ENCODE measurements around the gene TSFM. TPM values are rescaled to one million over a fixed set of nuclear protein-coding genes. Genes with fewer than 3 reads are reported as not detected.

Gene TSFM
- total and polyA plus RNA-seq, 4 donors: 17.1 to 40.0 (median 26.0) TPM

DNA sequence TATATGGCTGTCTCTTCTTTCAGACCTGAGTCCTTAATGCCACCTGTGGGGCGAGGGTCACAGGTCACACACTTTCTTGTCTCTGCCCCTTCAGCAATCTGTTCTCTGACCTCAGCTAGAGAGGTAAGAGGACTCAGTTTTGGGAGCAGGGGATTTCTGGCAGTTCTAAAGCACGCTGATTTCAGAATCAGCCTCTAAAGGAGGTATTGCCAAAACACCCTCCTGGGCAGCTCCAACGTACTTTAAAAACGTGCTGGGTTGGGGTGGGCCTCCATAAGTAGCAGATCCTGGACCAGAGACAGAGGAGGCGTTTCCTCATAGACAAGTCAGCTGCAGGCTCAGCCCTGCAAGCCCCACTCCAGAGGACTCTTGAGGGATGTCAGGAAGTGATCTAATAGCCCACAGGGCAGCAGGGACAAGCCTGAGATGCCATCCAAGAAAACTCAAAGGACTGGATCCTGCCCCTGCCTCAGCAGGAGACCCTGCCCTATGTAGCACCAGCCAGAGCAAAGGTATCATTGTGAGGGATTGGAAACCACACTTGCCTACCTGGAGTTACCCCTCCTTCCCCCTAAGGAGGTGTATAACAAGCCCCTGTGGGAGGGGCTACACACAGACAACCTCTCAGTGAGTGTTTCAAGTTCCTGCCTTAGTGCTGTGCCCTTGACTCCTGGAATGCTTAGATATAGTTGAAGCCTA is 55.4 kb downstream of the TSFM start:
- no peaks in the 10 kb centered on the region for H3K27me3 ChIP-seq (ENCODE audit: control insufficient read depth in 3 of 3, insufficient read depth in 3 of 3, low read length in 2 of 3)
- no peak overlapping the region for H3K4me3 ChIP-seq
- peaks cover 60 to 98% (median 80%) of the 10 kb centered on the region in 5 donors for H3K4me1 ChIP-seq (ENCODE audit: control insufficient read depth in 5 of 5, insufficient read depth in 5 of 5, low read length in 5 of 5)
- ATAC-seq (ENCODE audit: insufficient read depth, low FRiP score) (peak; percentile 45), DNase-seq (peak; percentile 67 to 91 (median 74))
- TF ChIP-seq, protein P1, sequence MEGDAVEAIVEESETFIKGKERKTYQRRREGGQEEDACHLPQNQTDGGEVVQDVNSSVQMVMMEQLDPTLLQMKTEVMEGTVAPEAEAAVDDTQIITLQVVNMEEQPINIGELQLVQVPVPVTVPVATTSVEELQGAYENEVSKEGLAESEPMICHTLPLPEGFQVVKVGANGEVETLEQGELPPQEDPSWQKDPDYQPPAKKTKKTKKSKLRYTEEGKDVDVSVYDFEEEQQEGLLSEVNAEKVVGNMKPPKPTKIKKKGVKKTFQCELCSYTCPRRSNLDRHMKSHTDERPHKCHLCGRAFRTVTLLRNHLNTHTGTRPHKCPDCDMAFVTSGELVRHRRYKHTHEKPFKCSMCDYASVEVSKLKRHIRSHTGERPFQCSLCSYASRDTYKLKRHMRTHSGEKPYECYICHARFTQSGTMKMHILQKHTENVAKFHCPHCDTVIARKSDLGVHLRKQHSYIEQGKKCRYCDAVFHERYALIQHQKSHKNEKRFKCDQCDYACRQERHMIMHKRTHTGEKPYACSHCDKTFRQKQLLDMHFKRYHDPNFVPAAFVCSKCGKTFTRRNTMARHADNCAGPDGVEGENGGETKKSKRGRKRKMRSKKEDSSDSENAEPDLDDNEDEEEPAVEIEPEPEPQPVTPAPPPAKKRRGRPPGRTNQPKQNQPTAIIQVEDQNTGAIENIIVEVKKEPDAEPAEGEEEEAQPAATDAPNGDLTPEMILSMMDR (IDR thresholded peaks at IDR 0.05; ENCODE audit: control extremely low read depth, extremely low read depth): no peak
- peak overlapping the region in 1 of 2 donors; percentile 81 for H3K9ac ChIP-seq (ENCODE audit: insufficient read depth in 1 of 2, low read length in 2 of 2)
- 10 to 17% methylated on average over 5 of the region's 5 CpGs for WGBS, 2 donors
- H3K9me3 ChIP-seq (ENCODE audit: control insufficient read depth in 4 of 4, insufficient read depth in 3 of 4, low read length in 3 of 4): no peaks in the 10 kb centered on the region
- H3K27ac ChIP-seq (ENCODE audit: low read depth in 1 of 2, low read length in 1 of 2): peak overlapping the region; percentile 57 to 93
- peaks cover 0 to 12% (median 4%) of the 10 kb centered on the region in 4 donors for H3K36me3 ChIP-seq (ENCODE audit: control insufficient read depth in 4 of 4, insufficient read depth in 4 of 4, low read length in 4 of 4)

DNA sequence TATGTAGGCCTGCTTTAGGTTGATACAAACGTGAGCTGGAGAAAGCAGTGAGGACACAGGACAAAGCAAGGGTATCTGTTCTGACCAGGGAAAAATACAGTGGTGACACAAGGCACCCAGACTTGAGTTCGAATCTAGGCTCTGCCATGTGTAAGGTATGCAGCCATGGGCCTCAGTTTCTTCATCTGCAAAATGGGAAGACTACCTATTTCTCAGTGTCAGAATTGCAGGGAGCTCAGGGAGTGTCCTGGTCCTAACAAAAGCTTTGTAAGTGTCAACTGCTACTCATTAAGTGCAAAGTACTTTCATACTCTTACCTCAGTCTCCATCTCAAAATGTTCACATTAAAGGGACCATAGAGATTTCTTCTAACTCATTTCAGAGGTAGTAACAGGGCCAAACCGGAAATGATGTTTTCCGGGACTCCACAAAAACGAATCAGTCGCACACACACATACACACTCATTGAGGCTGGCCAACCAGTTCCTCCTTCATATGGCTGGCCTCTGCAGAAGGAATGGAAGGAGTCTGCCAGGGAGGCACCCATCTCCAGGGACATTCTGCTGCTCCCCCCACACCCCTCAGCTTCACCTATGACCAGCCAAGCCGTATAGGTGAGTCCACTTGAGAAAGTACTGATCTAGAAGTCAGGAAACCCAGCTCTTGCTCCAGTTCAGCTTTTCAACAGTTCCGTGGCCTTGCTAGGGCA is 56.2 kb downstream of the TSFM start:
- Histone ChIP-seq H3K27ac (ENCODE audit: low read depth in 1 of 2, low read length in 1 of 2) (peak overlapping the region; percentile 57 to 93), H3K4me1 (ENCODE audit: control insufficient read depth in 5 of 5, insufficient read depth in 5 of 5, low read length in 5 of 5) (peaks cover 53 to 98% (median 80%) of the 10 kb centered on the region in 5 donors), H3K9ac (ENCODE audit: insufficient read depth in 1 of 2, low read length in 2 of 2) (peak overlapping the region in 1 of 2 donors; percentile 81), H3K4me3 (no peak overlapping the region), H3K36me3 (ENCODE audit: control insufficient read depth in 4 of 4, insufficient read depth in 4 of 4, low read length in 4 of 4) (peaks cover 0 to 12% (median 4%) of the 10 kb centered on the region in 4 donors), H3K27me3 (ENCODE audit: control insufficient read depth in 3 of 3, insufficient read depth in 3 of 3, low read length in 2 of 3) (no peaks in the 10 kb centered on the region), H3K9me3 (ENCODE audit: control insufficient read depth in 4 of 4, insufficient read depth in 3 of 4, low read length in 3 of 4) (no peaks in the 10 kb centered on the region)
- DNase-seq (no peak), ATAC-seq (ENCODE audit: insufficient read depth, low FRiP score) (peak; percentile 16)
- TF ChIP-seq, protein P1 (IDR thresholded peaks at IDR 0.05; ENCODE audit: control extremely low read depth, extremely low read depth): no peak
- WGBS, 2 donors: 13 to 15% methylated on average over 8 of the region's 8 CpGs

DNA sequence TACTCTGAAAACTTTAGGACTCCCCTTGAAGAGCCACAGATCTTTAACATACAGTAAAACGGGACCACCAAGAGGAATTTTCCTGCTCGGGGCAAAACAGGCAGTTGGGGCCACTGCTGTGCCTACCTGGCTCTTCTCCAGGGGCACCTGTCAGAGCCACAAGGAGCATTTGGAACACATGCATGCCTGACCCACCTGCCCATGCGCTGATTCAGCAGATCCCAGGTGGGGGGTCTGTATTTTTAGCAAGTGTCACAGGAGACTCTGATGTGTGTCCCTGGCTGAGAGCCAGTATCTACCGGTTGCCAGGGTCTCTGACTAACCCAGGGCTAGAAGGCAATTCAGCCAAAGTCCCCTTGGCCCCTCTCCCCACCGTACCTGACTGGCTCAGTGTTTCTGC is 57.4 kb downstream of the TSFM start:
- WGBS, 2 donors: 44 to 49% methylated on average over 5 of the region's 5 CpGs
- peak overlapping the region; percentile 0 to 71 for H3K27ac ChIP-seq (ENCODE audit: low read depth in 1 of 2, low read length in 1 of 2)
- TF ChIP-seq, protein P1 (IDR thresholded peaks at IDR 0.05; ENCODE audit: control extremely low read depth, extremely low read depth): no peak
- no peak for ATAC-seq (ENCODE audit: insufficient read depth, low FRiP score)
- peaks cover 0 to 13% (median 4%) of the 10 kb centered on the region in 4 donors for H3K36me3 ChIP-seq (ENCODE audit: control insufficient read depth in 4 of 4, insufficient read depth in 4 of 4, low read length in 4 of 4)
- no peaks in the 10 kb centered on the region for H3K9me3 ChIP-seq (ENCODE audit: control insufficient read depth in 4 of 4, insufficient read depth in 3 of 4, low read length in 3 of 4)
- H3K9ac ChIP-seq (ENCODE audit: insufficient read depth in 1 of 2, low read length in 2 of 2): peak overlapping the region in 1 of 2 donors; percentile 43
- no peak overlapping the region for H3K4me3 ChIP-seq
- no peak for DNase-seq
- H3K27me3 ChIP-seq (ENCODE audit: control insufficient read depth in 3 of 3, insufficient read depth in 3 of 3, low read length in 2 of 3): no peaks in the 10 kb centered on the region
- H3K4me1 ChIP-seq (ENCODE audit: control insufficient read depth in 5 of 5, insufficient read depth in 5 of 5, low read length in 5 of 5): peaks cover 48 to 93% (median 76%) of the 10 kb centered on the region in 5 donors

All from lung (tissue), 12 donors.